SK-N-SH treated with all-trans-retinoic acid at 6 μM for 48 hours (cell line): ENCODE measurements around the gene DSCAM.

Experiments used
- ATAC-seq: fragments of 200-7000 bp; cut with Tn5 transposase; 3 replicates; pipeline ENCODE4 v1.9.1; 2020; ENCODE audit warnings: mild to moderate bottlenecking, moderate library complexity
- ARNTL ChIP-seq: fragments of 450-650 bp; formaldehyde crosslinking; IDR thresholded peaks from 2 replicates; pipeline ENCODE4 v1.5.0; 2020; ENCODE audit warnings: low read depth, mild to moderate bottlenecking, moderate library complexity, borderline replicate concordance
- BACH2 ChIP-seq: fragments of 250-450 bp; sonication (Bioruptor Pico); IDR thresholded peaks from 2 replicates; pipeline ENCODE4 v1.9.0; 2021; ENCODE audit warnings: mild to moderate bottlenecking, borderline replicate concordance
- CREB5 ChIP-seq: fragments of 250-450 bp; sonication (Bioruptor Pico); IDR thresholded peaks from 2 replicates; pipeline ENCODE4 v1.5.1; 2020; ENCODE audit warnings: low read depth, mild to moderate bottlenecking, moderate library complexity
- CSDC2 ChIP-seq: fragments of 250-450 bp; sonication (Bioruptor Pico); IDR thresholded peaks from 2 replicates; pipeline ENCODE4 v1.5.0; 2020; ENCODE audit warnings: mild to moderate bottlenecking, moderate library complexity
- CSRNP3 ChIP-seq: fragments of 250-450 bp; sonication (Bioruptor Pico); IDR thresholded peaks from 2 replicates; pipeline ENCODE4 v1.5.1; 2021; ENCODE audit warnings: mild to moderate bottlenecking, moderate library complexity
- ESRRG ChIP-seq: fragments of 250-450 bp; sonication (Bioruptor Pico); IDR thresholded peaks from 2 replicates; pipeline ENCODE4 v1.6.1; 2021; ENCODE audit warnings: mild to moderate bottlenecking
- GLIS3 ChIP-seq: fragments of 250-450 bp; sonication (Bioruptor Pico); IDR thresholded peaks from 2 replicates; pipeline ENCODE4 v1.5.0; 2020; ENCODE audit warnings: mild to moderate bottlenecking, moderate library complexity
- ISL1 ChIP-seq: fragments of 250-450 bp; sonication (Bioruptor Pico); IDR thresholded peaks from 2 replicates; pipeline ENCODE4 v2.1.2; 2022; ENCODE audit warnings: mild to moderate bottlenecking, moderate library complexity
- OSR1 ChIP-seq: fragments of 250-450 bp; sonication (Bioruptor Pico); IDR thresholded peaks from 2 replicates; pipeline ENCODE4 v1.8.0; 2022; ENCODE audit warnings: moderate library complexity, mild to moderate bottlenecking, inconsistent platforms
- PATZ1 ChIP-seq: fragments of 250-450 bp; sonication (Bioruptor Pico); IDR thresholded peaks from 2 replicates; pipeline ENCODE4 v1.8.0; 2020; ENCODE audit warnings: mild to moderate bottlenecking, moderate library complexity, borderline replicate concordance
- POU6F1 ChIP-seq: fragments of 250-450 bp; sonication (Bioruptor Pico); IDR thresholded peaks from 2 replicates; pipeline ENCODE4 v1.8.0; 2021; ENCODE audit warnings: low read depth, mild to moderate bottlenecking, moderate library complexity, borderline replicate concordance
- PPARA ChIP-seq: fragments of 250-450 bp; sonication (Bioruptor Pico); IDR thresholded peaks from 2 replicates; pipeline ENCODE4 v1.5.0; 2020; ENCODE audit warnings: mild to moderate bottlenecking, borderline replicate concordance
- RARB ChIP-seq: fragments of 250-450 bp; sonication (Bioruptor Pico); IDR thresholded peaks from 2 replicates; pipeline ENCODE4 v1.8.0; 2021; ENCODE audit warnings: mild to moderate bottlenecking, moderate library complexity
- SNAI2 ChIP-seq: fragments of 250-450 bp; sonication (Bioruptor Pico); IDR thresholded peaks from 2 replicates; pipeline ENCODE4 v1.5.0; 2020; ENCODE audit warnings: mild to moderate bottlenecking, moderate library complexity
- TCF4 ChIP-seq: fragments of 250-450 bp; sonication (Bioruptor Pico); IDR thresholded peaks from 2 replicates; pipeline ENCODE4 v1.8.0; 2021; ENCODE audit warnings: mild to moderate bottlenecking, moderate library complexity, borderline replicate concordance
- TOX ChIP-seq: fragments of 250-450 bp; sonication (Bioruptor Pico); IDR thresholded peaks from 2 replicates; pipeline ENCODE4 v1.8.0; 2021; ENCODE audit warnings: mild to moderate bottlenecking, moderate library complexity, borderline replicate concordance
- TSHZ2 ChIP-seq: fragments of 250-450 bp; sonication (Bioruptor Pico); IDR thresholded peaks from 2 replicates; pipeline ENCODE4 v1.5.0; 2020; ENCODE audit warnings: mild to moderate bottlenecking, moderate library complexity
- ZFP3 ChIP-seq: fragments of 250-450 bp; sonication (Bioruptor Pico); IDR thresholded peaks from 2 replicates; pipeline ENCODE4 v1.5.0; 2020; ENCODE audit warnings: mild to moderate bottlenecking, moderate library complexity
- ZFP30 ChIP-seq: fragments of 450-650 bp; formaldehyde crosslinking; IDR thresholded peaks from 2 replicates; pipeline ENCODE4 v1.5.0; 2022; ENCODE audit warnings: mild to moderate bottlenecking, moderate library complexity
- ZNF565 ChIP-seq: fragments of 450-650 bp; formaldehyde crosslinking; conservative IDR thresholded peaks from 2 replicates; pipeline ENCODE4 v1.5.0; 2020; ENCODE audit warnings: low read depth, mild to moderate bottlenecking, moderate library complexity
- ZNF70 ChIP-seq: fragments of 450-650 bp; formaldehyde crosslinking; IDR thresholded peaks from 2 replicates; pipeline ENCODE4 v1.5.0; 2020; ENCODE audit warnings: mild to moderate bottlenecking, moderate library complexity
- ZNF8 ChIP-seq: fragments of 450-650 bp; formaldehyde crosslinking; IDR thresholded peaks from 2 replicates; pipeline ENCODE4 v1.5.0; 2020; ENCODE audit warnings: mild to moderate bottlenecking, moderate library complexity

The DSCAM gene

GRCh38 chr21:40668555-40669275 lies 178.2 kb downstream of the DSCAM start:
- ATAC-seq, result no peak
- TF ChIP-seq TCF4 (CRISPR knock-in tag) (peak; percentile 48; the same call in 1 of the 2 replicates), ISL1 (CRISPR knock-in tag) (peak; percentile 55; the same call in 1 of the 2 replicates), ZNF565 (CRISPR knock-in tag) (no peak)
- TF ChIP-seq, all 23 proteins: peak for 2

GRCh38 chr21:40667967-40668366 lies 179.0 kb downstream of the DSCAM start:
- ATAC-seq, result no peak
- no peak for TF ChIP-seq PPARA (CRISPR knock-in tag)
- TF ChIP-seq BACH2 (CRISPR knock-in tag), result no peak
- no peak for TF ChIP-seq ISL1 (CRISPR knock-in tag)
- TF ChIP-seq SNAI2 (CRISPR knock-in tag), result no peak
- no peak for TF ChIP-seq OSR1
- no peak for TF ChIP-seq CREB5 (CRISPR knock-in tag)
- no peak for TF ChIP-seq POU6F1 (CRISPR knock-in tag)
- TF ChIP-seq ZNF8 (CRISPR knock-in tag), result no peak
- no peak for TF ChIP-seq ZFP3
- TF ChIP-seq ARNTL (CRISPR knock-in tag), result no peak
- no peak for TF ChIP-seq ZNF70 (CRISPR knock-in tag)
- no peak for TF ChIP-seq ESRRG
- no peak for TF ChIP-seq ZNF565 (CRISPR knock-in tag)
- no peak for TF ChIP-seq CSRNP3
- TF ChIP-seq ZFP30, result no peak

- no peak for ATAC-seq
- no peak for TF ChIP-seq TCF4 (CRISPR knock-in tag)
- TF ChIP-seq, all 23 proteins: peak for 0
Measured at GRCh38 chr21:40662889-40663288, 184.1 kb downstream of the DSCAM start.

- TF ChIP-seq TOX (CRISPR knock-in tag) (no peak), RARB (CRISPR knock-in tag) (no peak), CSRNP3 (no peak), PPARA (CRISPR knock-in tag) (no peak), ISL1 (CRISPR knock-in tag) (no peak), CSDC2 (CRISPR knock-in tag) (no peak), ZFP3 (no peak), OSR1 (no peak), POU6F1 (CRISPR knock-in tag) (no peak), ZNF70 (CRISPR knock-in tag) (no peak), BACH2 (CRISPR knock-in tag) (no peak), ZFP30 (no peak), ESRRG (no peak), GLIS3 (no peak), ZNF565 (CRISPR knock-in tag) (no peak), PATZ1 (CRISPR knock-in tag) (no peak), TSHZ2 (CRISPR knock-in tag) (no peak), ARNTL (CRISPR knock-in tag) (no peak)
- no peak for ATAC-seq
Measured at GRCh38 chr21:40660461-40660860, 186.5 kb downstream of the DSCAM start.
